ENCODE measurements around the gene NRDC. TPM values are rescaled to one million over a fixed set of nuclear protein-coding genes. Genes with fewer than 3 reads are reported as not detected.

NRDC gene
- 56.6 and 68.0 TPM in 2 replicates for total RNA-seq

GRCh38 chr1:51878616-51879336, at the start of gene NRDC:
NRDC (minus strand) TSS chr1:51878727; CDS start chr1:51878615, 112 bp downstream.
- DNase-seq (ENCODE audit: extremely low read depth, low read depth, low spot score) = peak; percentile 99

- DNase-seq (ENCODE audit: extremely low read depth, low read depth, low spot score) = no peak
Measured at GRCh38 chr1:51927029-51927428, 48.5 kb upstream of the NRDC start.

DNA sequence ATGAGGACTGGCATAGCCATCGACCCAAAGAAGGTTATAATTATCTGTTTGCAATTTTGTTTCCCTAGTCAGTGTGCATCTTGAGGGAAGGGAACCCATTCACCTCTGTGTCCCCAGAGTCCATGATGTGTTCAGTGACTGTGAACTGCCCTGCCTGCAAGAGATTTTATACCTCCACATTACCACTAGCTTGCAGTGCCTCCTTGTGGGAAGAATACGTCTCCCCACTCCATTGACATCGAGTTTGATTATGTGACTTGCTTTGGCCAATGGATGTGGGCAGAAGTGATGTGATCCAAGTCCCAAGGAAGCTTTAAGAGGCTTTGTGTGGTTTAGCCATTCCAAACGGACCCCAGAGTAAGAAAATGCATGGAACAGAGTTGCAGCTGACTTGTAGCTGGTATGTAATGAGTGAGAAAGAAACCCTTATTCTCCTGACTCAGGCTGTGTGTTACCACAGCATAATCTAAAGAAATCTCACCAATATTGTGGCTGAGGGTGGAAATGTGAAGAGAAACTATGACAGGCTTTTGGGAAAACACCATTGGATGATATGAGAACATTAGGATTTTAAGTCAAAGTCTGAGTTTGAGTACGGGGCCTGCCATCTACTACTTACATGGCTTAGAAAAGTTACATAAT, 47.8 kb upstream of the NRDC start:
- no peak for DNase-seq (ENCODE audit: extremely low read depth, low read depth, low spot score)

DNA sequence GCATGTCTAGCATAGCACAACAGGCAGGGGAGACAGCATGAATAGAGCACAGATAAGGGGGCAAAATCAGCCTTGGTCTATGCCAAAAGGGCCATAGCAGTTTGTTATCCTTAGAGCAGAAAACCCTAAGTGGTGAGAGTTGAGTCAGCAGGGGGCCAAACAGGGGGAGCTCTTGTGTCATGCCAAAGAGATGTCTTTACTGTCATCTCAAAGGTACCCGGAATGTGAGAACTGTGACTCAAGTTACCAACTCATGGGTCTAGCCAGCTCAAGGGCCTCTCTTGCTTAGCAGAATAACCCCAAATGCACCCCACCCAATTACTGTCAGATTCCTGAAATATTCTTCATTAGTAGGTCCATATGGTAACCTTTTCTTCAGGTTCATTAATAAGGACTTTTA, 45.9 kb upstream of the NRDC start:
- DNase-seq (ENCODE audit: extremely low read depth, low read depth, low spot score) = no peak

DNA sequence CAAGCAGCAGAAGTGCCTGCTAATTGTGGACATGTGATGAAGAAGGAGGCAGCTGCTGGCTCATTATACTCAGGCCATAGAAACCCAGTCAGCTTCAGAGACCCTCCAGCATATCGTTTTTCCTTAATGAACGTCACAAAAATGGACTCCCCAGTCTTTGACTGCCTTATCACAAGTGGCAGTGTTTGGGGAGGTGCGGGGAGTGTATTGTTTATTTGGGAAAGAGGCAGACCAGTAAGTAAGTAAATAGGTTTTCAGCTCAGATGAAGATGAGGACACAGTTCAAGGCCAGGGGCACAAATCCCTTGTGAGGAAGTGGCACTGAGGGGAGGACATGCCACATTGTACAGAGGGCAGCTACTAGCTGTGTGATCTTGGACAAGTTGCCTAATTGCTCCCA, 43.5 kb upstream of the NRDC start:
- DNase-seq (ENCODE audit: extremely low read depth, low read depth, low spot score) = no peak

GRCh38 chr1:51920130-51920529, 41.6 kb upstream of the NRDC start:
- DNase-seq (ENCODE audit: extremely low read depth, low read depth, low spot score) = no peak

DNA sequence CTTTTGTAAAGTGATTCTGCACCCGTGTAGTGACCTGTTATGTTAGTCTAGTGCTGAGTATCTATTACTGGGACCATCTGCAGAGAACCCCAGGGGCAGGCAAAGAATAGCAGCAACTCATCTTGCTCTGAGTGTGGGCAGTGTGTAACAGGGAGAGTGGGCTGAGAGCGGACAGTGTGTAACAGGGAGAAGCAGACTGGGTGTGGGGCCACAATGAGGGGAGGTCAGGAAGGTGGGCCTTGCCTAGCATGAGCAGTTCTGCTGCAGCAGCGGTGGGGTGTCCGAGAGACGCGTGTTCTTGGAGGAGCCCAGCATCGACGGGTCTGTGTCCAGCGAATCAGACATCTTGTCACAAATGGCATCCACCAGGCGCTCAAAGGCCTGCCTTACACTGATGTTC, 41.2 kb upstream of the NRDC start:
- no peak for DNase-seq (ENCODE audit: extremely low read depth, low read depth, low spot score)

DNA sequence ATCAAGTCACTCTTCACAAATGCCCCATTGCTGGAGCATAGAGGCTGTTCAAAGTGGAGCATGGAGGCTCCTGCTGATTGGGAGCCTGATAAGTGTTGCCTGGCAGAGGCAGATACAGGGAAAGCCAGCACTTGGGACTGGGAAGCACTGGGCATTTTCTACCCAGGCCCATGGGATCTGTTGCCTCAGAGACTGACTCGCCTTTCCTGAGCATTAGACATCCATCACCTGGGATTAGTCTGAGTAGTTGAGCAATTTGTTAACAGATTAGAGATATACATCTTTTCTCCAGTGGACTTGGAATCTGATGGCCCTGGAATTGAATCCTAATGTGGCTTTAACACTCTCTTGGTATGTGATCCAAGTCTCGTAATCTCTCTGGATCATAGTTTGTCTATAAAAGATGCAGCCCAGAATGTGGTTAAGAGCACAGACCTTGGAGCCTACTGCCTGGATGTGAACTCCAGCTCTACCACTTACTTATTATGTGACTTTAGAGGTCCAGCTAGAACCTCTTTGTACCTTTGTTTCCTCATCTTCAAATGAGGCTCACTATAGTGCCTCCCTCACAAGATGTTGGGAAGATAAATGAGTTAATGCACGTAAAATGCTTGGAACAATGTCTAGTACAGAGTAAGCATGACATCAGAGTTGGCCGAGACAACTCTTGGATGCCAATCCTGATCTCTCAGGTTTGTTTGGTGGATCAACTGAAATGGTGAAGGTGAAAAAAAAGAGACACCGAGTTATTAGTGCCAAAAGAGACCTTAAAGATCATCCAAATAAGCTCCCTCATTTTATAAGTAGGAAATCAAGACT, 38.3 kb upstream of the NRDC start:
- no peak for DNase-seq (ENCODE audit: extremely low read depth, low read depth, low spot score)

- no peak for DNase-seq (ENCODE audit: extremely low read depth, low read depth, low spot score)
Measured at GRCh38 chr1:51915951-51916350, 37.4 kb upstream of the NRDC start.

DNA sequence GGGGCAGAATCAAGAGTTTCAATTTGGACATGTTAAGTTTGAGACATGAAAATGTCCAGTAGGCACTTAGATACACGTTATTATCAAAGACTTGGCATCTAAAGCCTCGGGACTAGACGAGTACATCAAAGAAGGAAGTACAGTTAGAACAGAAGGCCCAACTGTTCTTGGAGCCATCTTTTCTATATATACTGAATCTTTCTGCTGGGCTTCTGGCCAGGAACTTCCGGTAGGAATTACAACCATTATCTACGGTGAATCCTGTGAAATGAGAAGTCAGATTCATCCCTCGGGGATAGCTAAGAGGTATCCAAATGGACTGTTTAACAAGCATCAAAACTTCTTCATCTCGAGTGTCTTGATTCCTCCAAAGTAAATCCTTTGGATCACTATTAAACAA, 34.4 kb upstream of the NRDC start:
- no peak for DNase-seq (ENCODE audit: extremely low read depth, low read depth, low spot score)

DNA sequence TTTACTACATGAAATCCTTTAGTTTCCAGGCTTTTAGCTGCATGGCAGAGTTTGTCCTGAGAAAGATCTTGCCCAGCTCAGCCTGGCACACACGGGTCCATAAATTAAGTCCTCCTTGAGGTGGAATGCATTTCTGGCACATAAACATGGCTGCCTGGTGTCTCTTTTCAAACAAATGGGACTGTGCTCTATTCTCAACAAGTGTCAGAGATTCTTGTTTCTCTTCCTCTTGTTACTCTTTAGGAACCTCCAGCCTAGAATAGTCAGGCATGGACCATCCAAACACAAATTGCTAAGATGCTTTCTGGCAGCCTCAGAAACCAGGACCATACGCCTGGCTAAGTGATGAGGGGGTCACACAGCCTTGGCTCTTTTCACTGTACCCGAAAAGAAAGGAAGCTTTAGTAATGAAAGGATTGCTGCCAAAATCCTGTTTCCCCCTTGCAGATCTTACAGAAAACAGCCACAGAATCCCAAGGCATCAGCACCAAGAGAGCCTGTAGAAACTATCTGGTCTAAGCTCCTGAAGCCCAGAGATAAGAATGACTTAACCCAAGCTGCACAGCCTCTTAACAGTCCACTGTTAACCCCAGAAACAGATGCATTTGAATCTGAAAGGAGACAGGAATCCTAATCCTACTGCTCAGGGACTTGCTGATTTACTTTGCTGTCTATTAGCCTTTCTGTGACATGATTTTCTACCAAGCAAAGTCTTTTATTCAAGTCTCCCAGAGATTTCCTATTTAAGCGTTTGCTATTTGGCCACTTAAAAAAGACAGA, 31.9 kb upstream of the NRDC start:
- no peak for DNase-seq (ENCODE audit: extremely low read depth, low read depth, low spot score)

DNA sequence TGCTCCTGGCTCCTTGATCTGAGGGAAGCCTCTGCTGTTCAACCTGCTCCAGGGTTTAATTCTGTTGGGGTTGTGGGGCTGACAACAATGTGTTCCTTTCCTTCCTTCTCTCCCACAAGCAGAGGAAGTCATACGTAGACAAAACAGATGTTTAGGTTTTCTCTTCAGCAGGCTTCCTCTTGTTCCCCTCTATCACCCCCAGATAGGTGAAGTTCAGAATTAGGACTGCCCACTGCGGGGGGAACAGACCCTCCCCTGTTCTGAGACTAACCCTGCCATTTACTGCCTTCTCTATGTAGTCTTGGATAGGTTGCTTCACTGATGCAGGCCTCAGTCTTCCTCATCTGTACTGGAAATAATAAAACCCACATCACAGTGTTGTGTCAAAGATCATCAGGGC, 30.0 kb upstream of the NRDC start:
- DNase-seq (ENCODE audit: extremely low read depth, low read depth, low spot score) = no peak

- no peak for DNase-seq (ENCODE audit: extremely low read depth, low read depth, low spot score)
Measured at GRCh38 chr1:51907079-51907702, 28.7 kb upstream of the NRDC start.

- DNase-seq (ENCODE audit: extremely low read depth, low read depth, low spot score) = no peak
Measured at GRCh38 chr1:51906306-51907078, 28.0 kb upstream of the NRDC start.

GRCh38 chr1:51902456-51902855, 23.9 kb upstream of the NRDC start:
- no peak for DNase-seq (ENCODE audit: extremely low read depth, low read depth, low spot score)

DNA sequence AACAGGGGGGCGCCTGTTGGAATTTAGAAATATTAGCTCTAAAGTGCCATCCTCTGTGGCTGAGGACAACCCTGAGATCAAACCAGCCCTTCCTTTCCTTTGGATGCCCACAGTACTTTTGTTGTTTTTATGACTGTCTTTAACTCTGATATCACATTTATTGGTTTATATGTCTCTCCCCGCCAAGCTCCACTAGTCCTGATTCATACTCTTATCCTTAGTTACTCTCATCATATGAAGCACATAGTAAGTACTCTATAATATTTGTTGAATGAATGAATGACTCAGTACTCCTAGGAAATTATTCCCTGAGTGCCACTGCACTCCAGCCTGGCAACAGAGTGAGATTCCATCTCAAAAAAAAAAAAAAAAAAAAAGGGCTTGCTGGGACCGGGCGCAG, 22.6 kb upstream of the NRDC start:
- DNase-seq (ENCODE audit: extremely low read depth, low read depth, low spot score) = no peak

GRCh38 chr1:51899022-51899421, 20.5 kb upstream of the NRDC start:
- no peak for DNase-seq (ENCODE audit: extremely low read depth, low read depth, low spot score)

- DNase-seq (ENCODE audit: extremely low read depth, low read depth, low spot score) = no peak
Measured at GRCh38 chr1:51898090-51898734, 19.7 kb upstream of the NRDC start.

GRCh38 chr1:51897699-51898031, 19.1 kb upstream of the NRDC start:
- peak; percentile 71 for DNase-seq (ENCODE audit: extremely low read depth, low read depth, low spot score)
